Liver (tissue), 9 donors: ENCODE results near the gene EXOC2. TPM values are rescaled to one million over a fixed set of nuclear protein-coding genes. Genes with fewer than 3 reads are reported as not detected.

Experiments
- DNase-seq: peaks from one replicate; pipeline ENCODE4 v3.0.0-alpha.2; 2017; ENCODE audit warnings: low spot score
- H3K27ac ChIP-seq, 2 donors: one replicate each; pipeline ENCODE4 v1.7.0; 2013; ENCODE audit warnings: inconsistent platforms in 2 of 2, low read length in 2 of 2, control low read depth in 1 of 2, low read depth in 1 of 2, mild to moderate bottlenecking in 1 of 2
- H3K27me3 ChIP-seq, 4 donors: one replicate each; pipeline versions ENCODE4 v1.6.1 to v1.7.0; 2013; ENCODE audit warnings: low read length in 3 of 4, inconsistent platforms in 1 of 4, mild to moderate bottlenecking in 1 of 4, moderate library complexity in 1 of 4; ENCODE audit not compliant: control insufficient read depth in 4 of 4, insufficient read depth in 4 of 4
- H3K36me3 ChIP-seq, 4 donors: one replicate each; pipeline versions ENCODE4 v1.6.1 to v1.7.0; 2013; ENCODE audit warnings: low read length in 3 of 4, mild to moderate bottlenecking in 3 of 4, low read depth in 1 of 4, moderate library complexity in 1 of 4; ENCODE audit not compliant: control insufficient read depth in 4 of 4, insufficient read depth in 3 of 4
- H3K4me1 ChIP-seq, 4 donors: one replicate each; pipeline versions ENCODE4 v1.6.1 to v1.7.0; 2013; ENCODE audit warnings: low read length in 3 of 4, mild to moderate bottlenecking in 3 of 4, moderate library complexity in 1 of 4; ENCODE audit not compliant: control insufficient read depth in 4 of 4, insufficient read depth in 4 of 4
- H3K4me3 ChIP-seq, 3 donors: one replicate each; pipeline versions ENCODE4 v1.6.1 to v1.7.0; 2013; ENCODE audit warnings: low read length in 3 of 3, control low read depth in 1 of 3, low read depth in 1 of 3, mild to moderate bottlenecking in 1 of 3
- H3K9ac ChIP-seq, 2 donors: one replicate each; pipeline ENCODE4 v1.7.0; 2013; ENCODE audit warnings: low read length in 2 of 2, mild to moderate bottlenecking in 2 of 2, moderate library complexity in 2 of 2, control low read depth in 1 of 2, low read depth in 1 of 2
- H3K9me3 ChIP-seq, 4 donors: one replicate each; pipeline versions ENCODE4 v1.6.1 to v1.7.0; 2013; ENCODE audit warnings: low read length in 3 of 4; ENCODE audit not compliant: control insufficient read depth in 4 of 4
- ATF3 ChIP-seq: IDR thresholded peaks from 2 replicates; pipeline ENCODE4 v1.6.1; 2016; ENCODE audit warnings: antibody characterized with exemption
- CTCF ChIP-seq: fragments of 150-350 bp; IDR thresholded peaks from 2 replicates; pipeline ENCODE4 v1.5.1; 2017; ENCODE audit warnings: improper control_type of control experiment, low read depth, low read length; ENCODE audit not compliant: missing input control
- EGR1 ChIP-seq, 2 donors: IDR thresholded peaks; 2 replicates each; pipeline ENCODE4 v1.6.1; 2016 to 2018; ENCODE audit warnings: antibody characterized with exemption in 2 of 2, low read depth in 2 of 2
- FOXA1 ChIP-seq: IDR thresholded peaks from 2 replicates; pipeline ENCODE4 v1.6.1; 2016; ENCODE audit warnings: antibody characterized with exemption
- FOXA2 ChIP-seq: IDR thresholded peaks from 2 replicates; pipeline ENCODE4 v1.6.1; 2016; ENCODE audit warnings: antibody characterized with exemption
- GABPA ChIP-seq, 2 donors: IDR thresholded peaks in 1 of 2; conservative IDR thresholded peaks in 1 of 2; 2 replicates each; pipeline ENCODE4 v1.6.1; 2016; ENCODE audit warnings: antibody characterized with exemption in 2 of 2, mild to moderate bottlenecking in 1 of 2, moderate library complexity in 1 of 2
- HNF4A ChIP-seq, 2 donors: conservative IDR thresholded peaks; 2 replicates each; pipeline ENCODE4 v1.6.1; 2016; ENCODE audit warnings: antibody characterized with exemption in 2 of 2, mild to moderate bottlenecking in 2 of 2
- HNF4G ChIP-seq: IDR thresholded peaks from 2 replicates; pipeline ENCODE4 v1.6.1; 2016; ENCODE audit warnings: antibody characterized with exemption
- JUND ChIP-seq, 2 donors: IDR thresholded peaks; 2 replicates each; pipeline ENCODE4 v1.6.1; 2016; ENCODE audit warnings: antibody characterized with exemption in 2 of 2
- MAX ChIP-seq: IDR thresholded peaks from 2 replicates; pipeline ENCODE4 v1.6.1; 2016; ENCODE audit warnings: antibody characterized with exemption
- NR2F2 ChIP-seq: IDR thresholded peaks from 2 replicates; pipeline ENCODE4 v1.6.1; 2016; ENCODE audit warnings: antibody characterized with exemption
- RAD21 ChIP-seq, 2 donors: IDR thresholded peaks; 2 replicates each; pipeline ENCODE4 v1.6.1; 2016; ENCODE audit warnings: antibody characterized with exemption in 2 of 2, mild to moderate bottlenecking in 2 of 2
- REST ChIP-seq: IDR thresholded peaks from 2 replicates; pipeline ENCODE4 v1.6.1; 2016; ENCODE audit warnings: antibody characterized with exemption, mild to moderate bottlenecking
- RXRA ChIP-seq, 2 donors: IDR thresholded peaks; 2 replicates each; pipeline ENCODE4 v1.6.1; 2017 to 2018; ENCODE audit warnings: antibody characterized with exemption in 2 of 2, mild to moderate bottlenecking in 1 of 2
- SP1 ChIP-seq: IDR thresholded peaks from 2 replicates; pipeline ENCODE4 v1.6.1; 2018; ENCODE audit warnings: antibody characterized with exemption, mild to moderate bottlenecking
- TAF1 ChIP-seq: conservative IDR thresholded peaks from 2 replicates; pipeline ENCODE4 v1.6.1; 2016; ENCODE audit warnings: antibody characterized with exemption, mild to moderate bottlenecking
- YY1 ChIP-seq: IDR thresholded peaks from 2 replicates; pipeline ENCODE4 v1.6.1; 2016; ENCODE audit warnings: antibody characterized with exemption, mild to moderate bottlenecking
- ZBTB33 ChIP-seq: IDR thresholded peaks from 2 replicates; pipeline ENCODE4 v1.6.1; 2016; ENCODE audit warnings: antibody characterized with exemption
- WGBS: extraction: QIAGEN DNeasy Blood & Tissue Kit; methylation state at CpG from one replicate; pipeline ENCODE4 v1.1.7; 2013; 5-methylcytosine and 5-hydroxymethylcytosine counted together
- polyA plus RNA-seq, 2 donors: library from polyadenylated mRNA; stranded (reverse) in 1 of 2; unstranded in 1 of 2; fragments of 200-250 nt in 1 of 2; fragments of >200 nt in 1 of 2; fragmentation: Nextera tagmentation in 1 of 2; extraction: Ambion mirVana in 1 of 2; gene quantifications; one replicate each; pipeline versions ENCODE4 v1.2.1 to v1.2.3, GENCODE V29; 2013 to 2015
- total RNA-seq, 2 donors: library from RNA; depleted of rRNA; stranded (reverse); fragments of >200 nt; gene quantifications; one replicate each; pipeline ENCODE4 v1.2.3, GENCODE V29; 2014
- donor health status: healthy.
- donor health status: healthy.
- donor health status: healthy.
- donor health status: healthy.
- donor health status: healthy.

Gene EXOC2
- total and polyA plus RNA-seq, 4 donors, result 6.7 to 15.3 (median 9.2) TPM

GRCh38 chr6:722608-723007, 29.7 kb upstream of the EXOC2 start:
- H3K36me3 ChIP-seq, result no peaks in the 10 kb centered on the region
- H3K9me3 ChIP-seq, result no peaks in the 10 kb centered on the region
- H3K9ac ChIP-seq, result no peak overlapping the region
- TF ChIP-seq YY1 (no peak), FOXA1 (no peak), MAX (no peak), ZBTB33 (no peak), ATF3 (no peak), RXRA (IDR thresholded peaks at IDR 0.05) (no peak), REST (no peak), HNF4A (conservative IDR thresholded peaks at IDR 0.05) (no peak), NR2F2 (no peak), HNF4G (no peak), TAF1 (no peak), RAD21 (IDR thresholded peaks at IDR 0.05) (no peak), EGR1 (IDR thresholded peaks at IDR 0.05; ENCODE audit: low read depth in 2 of 2) (no peak), SP1 (no peak), FOXA2 (no peak), GABPA (IDR thresholded peaks at IDR 0.05 in 1 of 2, conservative IDR thresholded peaks at IDR 0.05 in 1 of 2) (no peak), CTCF (no peak), JUND (IDR thresholded peaks at IDR 0.05) (no peak)
- DNase-seq, result no peak
- H3K4me1 ChIP-seq, result no peaks in the 10 kb centered on the region
- H3K27me3 ChIP-seq, result peaks cover 0 to 3% (median 0%) of the 10 kb centered on the region in 4 donors
- 86% methylated on average over 4 of the region's 4 CpGs for WGBS
- H3K27ac ChIP-seq, result no peak overlapping the region
- H3K4me3 ChIP-seq, result no peak overlapping the region
